ENCODE measurements around the gene DENND4A. TPM values are rescaled to one million over a fixed set of nuclear protein-coding genes. Genes with fewer than 3 reads are reported as not detected.

The DENND4A gene
- total RNA-seq, 4 donors from 2014 or later: 16.6 to 70.1 (median 24.5) TPM

- TF ChIP-seq CTCF (IDR thresholded peaks at IDR 0.05) (no peak), POLR2A (IDR thresholded peaks at IDR 0.05) (no peak)
- DNase-seq: no peak
- Histone ChIP-seq H3K4me3 (peak overlapping the region; percentile 68 to 88 (median 76)), H3K9me3 (no peaks in the 10 kb centered on the region), H3K27me3 (no peaks in the 10 kb centered on the region), H3K27ac (peak overlapping the region; percentile 87 to 95 (median 90)), H3K36me3 (no peaks in the 10 kb centered on the region), H3K4me1 (peaks cover 0 to 20% (median 14%) of the 10 kb centered on the region in 4 donors)
These were observed 180.0 kb downstream of the DENND4A start for GRCh38 chr15:65611888-65612615.

- peak within 1 kb of the TSS; percentile 68 to 88 (median 76) for H3K4me3 ChIP-seq
- DNase-seq: peak; percentile 95 to 99 (median 98)
- no peaks in the 10 kb centered on the region for H3K27me3 ChIP-seq
- peak within 1 kb of the TSS; percentile 87 to 95 (median 90) for H3K27ac ChIP-seq
- TF ChIP-seq POLR2A (IDR thresholded peaks at IDR 0.05): peak; percentile 71 to 83
- TF ChIP-seq CTCF (IDR thresholded peaks at IDR 0.05): peak; percentile 43 to 73 (median 65)
- H3K36me3 ChIP-seq: no peaks in the 10 kb centered on the region
- H3K9me3 ChIP-seq: no peaks in the 10 kb centered on the region
- H3K4me1 ChIP-seq: peaks cover 0 to 20% (median 14%) of the 10 kb centered on the region in 4 donors
These were observed 181.0 kb downstream of the DENND4A start, which contains the start of gene INTS14 for GRCh38 chr15:65610871-65611718. INTS14 (minus strand) TSS chr15:65611131; CDS start chr15:65607380, 3,751 bp downstream.

Small RNA genes lying within 50 kb of the gene (small RNA-seq; reads per million reads assigned to genes)
- gene MIR4511: 0 reads per million in 2 donors
- gene SNORD13E: 0.06 to 0.76 reads per million in 2 donors

Other genes starting within 250 kb of the DENND4A start
- 10 to 100 TPM; 44.1 to 90.8 (median 54.9) TPM for gene INTS14, start 181.2 kb downstream of the DENND4A start, total RNA-seq
- 10 to 100 TPM in 1 of 4 donors, 1 to 10 TPM in 3; 6.0 to 15.7 (median 9.4) TPM for gene SLC24A1, start 170.4 kb downstream of the DENND4A start, total RNA-seq
- gene RAB11A, start 77.2 kb upstream of the DENND4A start, total RNA-seq: 100 to 1,000 TPM; 144 to 220 (median 199) TPM